Duodenal mucosa (tissue), 2 donors: ENCODE data around the gene MGAT3.

ENCODE experiments used
- H3K27ac ChIP-seq: one replicate; pipeline ENCODE4 v1.7.0; 2013; ENCODE audit warnings: low read depth, low read length
- H3K27me3 ChIP-seq, 2 donors: one replicate each; pipeline ENCODE4 v1.7.0; 2013; ENCODE audit warnings: low read length in 2 of 2, control low read depth in 1 of 2; ENCODE audit not compliant: insufficient read depth in 2 of 2, control insufficient read depth in 1 of 2
- H3K36me3 ChIP-seq, 2 donors: one replicate each; pipeline ENCODE4 v1.7.0; 2013; ENCODE audit warnings: low read length in 2 of 2, control low read depth in 1 of 2; ENCODE audit not compliant: insufficient read depth in 2 of 2, control insufficient read depth in 1 of 2
- H3K4me1 ChIP-seq, 2 donors: one replicate each; pipeline ENCODE4 v1.7.0; 2013; ENCODE audit warnings: low read length in 2 of 2, control low read depth in 1 of 2; ENCODE audit not compliant: insufficient read depth in 2 of 2, control insufficient read depth in 1 of 2
- H3K4me3 ChIP-seq, 2 donors: one replicate each; pipeline ENCODE4 v1.7.0; 2013; ENCODE audit warnings: low read length in 2 of 2, low read depth in 1 of 2
- H3K9ac ChIP-seq, 2 donors: one replicate each; pipeline ENCODE4 v1.7.0; 2013; ENCODE audit warnings: low read length in 2 of 2, low read depth in 1 of 2
- H3K9me3 ChIP-seq, 2 donors: one replicate each; pipeline ENCODE4 v1.7.0; 2013; ENCODE audit warnings: low read length in 2 of 2, control low read depth in 1 of 2; ENCODE audit not compliant: control insufficient read depth in 1 of 2

Gene MGAT3

GRCh38 chr22:39489094-39490068 is 32.6 kb downstream of the MGAT3 start:
- Histone ChIP-seq H3K4me1 (peaks cover 10 to 13% of the 10 kb centered on the region in 2 donors), H3K9ac (peak overlapping the region in 1 of 2 donors; percentile 10), H3K27ac (no peak overlapping the region), H3K27me3 (no peaks in the 10 kb centered on the region), H3K36me3 (peaks cover 0 to 18% of the 10 kb centered on the region in 2 donors), H3K9me3 (no peaks in the 10 kb centered on the region), H3K4me3 (peak overlapping the region in 1 of 2 donors; percentile 43)

- Histone ChIP-seq H3K27ac (no peak overlapping the region), H3K4me1 (peaks cover 10 to 13% of the 10 kb centered on the region in 2 donors), H3K27me3 (no peaks in the 10 kb centered on the region), H3K4me3 (peak overlapping the region in 1 of 2 donors; percentile 2), H3K9me3 (no peaks in the 10 kb centered on the region), H3K36me3 (peaks cover 0 to 18% of the 10 kb centered on the region in 2 donors), H3K9ac (no peak overlapping the region)
Observed at GRCh38 chr22:39490135-39490798, 33.5 kb downstream of the MGAT3 start.

- Histone ChIP-seq H3K4me3 (no peak overlapping the region), H3K9ac (no peak overlapping the region), H3K27me3 (no peaks in the 10 kb centered on the region), H3K36me3 (peaks cover 0 to 18% of the 10 kb centered on the region in 2 donors), H3K4me1 (peaks cover 10 to 13% of the 10 kb centered on the region in 2 donors), H3K9me3 (no peaks in the 10 kb centered on the region), H3K27ac (no peak overlapping the region)
Observed at GRCh38 chr22:39490966-39491680, 34.3 kb downstream of the MGAT3 start.

- H3K27ac ChIP-seq, result no peak overlapping the region
- no peaks in the 10 kb centered on the region for H3K9me3 ChIP-seq
- peaks cover 13 to 18% of the 10 kb centered on the region in 2 donors for H3K4me1 ChIP-seq
- peaks cover 0 to 18% of the 10 kb centered on the region in 2 donors for H3K36me3 ChIP-seq
- no peak overlapping the region for H3K4me3 ChIP-seq
- no peaks in the 10 kb centered on the region for H3K27me3 ChIP-seq
- no peak overlapping the region for H3K9ac ChIP-seq
Observed at GRCh38 chr22:39491696-39492095, 34.9 kb downstream of the MGAT3 start.

GRCh38 chr22:39492186-39492585 is 35.4 kb downstream of the MGAT3 start:
- Histone ChIP-seq H3K27ac (no peak overlapping the region), H3K27me3 (no peaks in the 10 kb centered on the region), H3K9me3 (no peaks in the 10 kb centered on the region), H3K4me3 (no peak overlapping the region), H3K36me3 (peaks cover 0 to 18% of the 10 kb centered on the region in 2 donors), H3K4me1 (peaks cover 14 to 18% of the 10 kb centered on the region in 2 donors), H3K9ac (no peak overlapping the region)

GRCh38 chr22:39493759-39494158 is 36.9 kb downstream of the MGAT3 start:
- Histone ChIP-seq H3K4me3 (no peak overlapping the region), H3K9ac (no peak overlapping the region), H3K27me3 (no peaks in the 10 kb centered on the region), H3K4me1 (peaks cover 14 to 18% of the 10 kb centered on the region in 2 donors), H3K27ac (no peak overlapping the region), H3K36me3 (peaks cover 0 to 8% of the 10 kb centered on the region in 2 donors), H3K9me3 (no peaks in the 10 kb centered on the region)

- H3K27me3 ChIP-seq, result no peaks in the 10 kb centered on the region
- no peak overlapping the region for H3K4me3 ChIP-seq
- peaks cover 7 to 11% of the 10 kb centered on the region in 2 donors for H3K4me1 ChIP-seq
- no peak overlapping the region for H3K9ac ChIP-seq
- H3K27ac ChIP-seq, result no peak overlapping the region
- H3K9me3 ChIP-seq, result no peaks in the 10 kb centered on the region
- peaks cover 0 to 5% of the 10 kb centered on the region in 2 donors for H3K36me3 ChIP-seq
Observed at GRCh38 chr22:39494471-39495120, 37.8 kb downstream of the MGAT3 start.

- Histone ChIP-seq H3K9ac (no peak overlapping the region), H3K27ac (no peak overlapping the region), H3K36me3 (peaks cover 0 to 3% of the 10 kb centered on the region in 2 donors), H3K4me1 (peaks cover 10% of the 10 kb centered on the region in 2 donors), H3K4me3 (no peak overlapping the region), H3K27me3 (no peaks in the 10 kb centered on the region), H3K9me3 (no peaks in the 10 kb centered on the region)
Observed at GRCh38 chr22:39496131-39496838, 39.5 kb downstream of the MGAT3 start.

- Histone ChIP-seq H3K9ac (no peak overlapping the region), H3K4me1 (peaks cover 16 to 17% of the 10 kb centered on the region in 2 donors), H3K27ac (no peak overlapping the region)
Observed at GRCh38 chr22:39497429-39497828, 40.6 kb downstream of the MGAT3 start.

More at GRCh38 chr22:39497429-39497828, 40.6 kb downstream of the MGAT3 start:
- Histone ChIP-seq H3K36me3 (no peaks in the 10 kb centered on the region), H3K27me3 (no peaks in the 10 kb centered on the region), H3K9me3 (no peaks in the 10 kb centered on the region), H3K4me3 (no peak overlapping the region)
